LNCaP clone FGC (cell line): ENCODE data around the gene PRDM10.

Experiments
- DNase-seq: peaks from one replicate; pipeline ENCODE4 v3.0.0-alpha.2; 2011; ENCODE audit warnings: low read depth
- H3K4me3 ChIP-seq: 2 replicates; pipeline ENCODE4 v1.5.1; 2011; ENCODE audit warnings: mild to moderate bottlenecking, low read depth, low read length, control low read depth
- CTCF ChIP-seq: IDR thresholded peaks from 2 replicates; pipeline ENCODE4 v1.5.1; 2012; ENCODE audit warnings: mild to moderate bottlenecking; ENCODE audit not compliant: control insufficient read depth, insufficient read depth; ENCODE audit errors: extremely low read depth

The PRDM10 gene

GRCh38 chr11:129911298-129911697 lies 91.3 kb downstream of the PRDM10 start:
- no peak for TF ChIP-seq CTCF
- H3K4me3 ChIP-seq, result no peak overlapping the region
- DNase-seq, result no peak

GRCh38 chr11:129910360-129910759 lies 92.3 kb downstream of the PRDM10 start:
- no peak overlapping the region for H3K4me3 ChIP-seq
- TF ChIP-seq CTCF, result no peak
- DNase-seq, result no peak

- H3K4me3 ChIP-seq, result no peak overlapping the region
- DNase-seq, result peak; percentile 84
- TF ChIP-seq CTCF, result no peak
Observed at GRCh38 chr11:129905402-129905801, 97.2 kb downstream of the PRDM10 start.

- TF ChIP-seq CTCF, result no peak
- peak overlapping the region; percentile 98 for H3K4me3 ChIP-seq
- no peak for DNase-seq
Observed at GRCh38 chr11:129896062-129896461, 106.6 kb downstream of the PRDM10 start.

GRCh38 chr11:129895126-129896041 lies 107.3 kb downstream of the PRDM10 start, which contains the start of gene NFRKB:
Gene NFRKB (minus strand): TSS chr11:129895578. CDS start chr11:129892849, 2,729 bp downstream.
- no peak for DNase-seq
- peak; percentile 32 for TF ChIP-seq CTCF
- H3K4me3 ChIP-seq, result peak within 1 kb of the TSS; percentile 98

GRCh38 chr11:129894278-129895125 lies 108.1 kb downstream of the PRDM10 start:
- H3K4me3 ChIP-seq, result peak overlapping the region; percentile 98
- no peak for DNase-seq
- TF ChIP-seq CTCF, result no peak
